A673 (cell line): Measurements from ENCODE around the gene MYO7B. TPM values are rescaled to one million over a fixed set of nuclear protein-coding genes. Genes with fewer than 3 reads are reported as not detected.

Experiments used
- BruUV-seq: library from RNA; stranded (reverse); fragments of 400-500 nt; replicated peaks from 2 replicates; lab custom pipeline; 2021; lab: Mats Ljungman, UMichigan
- CTCF ChIA-PET: fragments of 300-600 bp; sonication (Branson Sonifier 250); formaldehyde crosslinking; loops from one replicate; lab custom pipeline; 2022; ENCODE audit warnings: antibody characterized with exemption; lab: Charles Lee
- POLR2A ChIA-PET: fragments of 300-600 bp; sonication (Branson Sonifier 250); formaldehyde crosslinking; loops from one replicate; lab custom pipeline; 2022; ENCODE audit warnings: antibody characterized with exemption; ENCODE audit not compliant: low non-redundant PET; lab: Charles Lee
- DNase-seq: peaks from one replicate; pipeline ENCODE4 v3.0.0-alpha.2; 2015; ENCODE audit warnings: low spot score
- H3K27ac ChIP-seq: fragments of 200-600 bp; sonication (generic); 2 replicates; pipeline ENCODE4 v1.5.1; 2016; ENCODE audit warnings: mixed run types, low read depth, mild to moderate bottlenecking, mixed read lengths, antibody characterized with exemption, low read length; ENCODE audit not compliant: poor library complexity, severe bottlenecking
- H3K27me3 ChIP-seq: fragments of 200-600 bp; sonication (generic); replicated peaks from 2 replicates; pipeline ENCODE4 v1.6.1; 2017; ENCODE audit warnings: mixed run types, low read depth, mild to moderate bottlenecking, mixed read lengths, antibody characterized with exemption, low read length; ENCODE audit not compliant: insufficient read depth, poor library complexity
- H3K36me3 ChIP-seq: fragments of 200-600 bp; sonication (generic); 2 replicates; pipeline ENCODE4 v1.6.1; 2016; ENCODE audit warnings: mixed run types, mild to moderate bottlenecking, mixed read lengths, antibody characterized with exemption, low read length; ENCODE audit not compliant: insufficient read depth, poor library complexity, severe bottlenecking
- H3K4me1 ChIP-seq: fragments of 200-600 bp; sonication (generic); 2 replicates; pipeline ENCODE4 v1.6.1; 2017; ENCODE audit warnings: mixed run types, mild to moderate bottlenecking, mixed read lengths, antibody characterized with exemption, low read length; ENCODE audit not compliant: insufficient read depth, poor library complexity, severe bottlenecking
- H3K4me3 ChIP-seq: fragments of 200-600 bp; sonication (generic); 2 replicates; pipeline ENCODE4 v1.5.1; 2016; ENCODE audit warnings: low read depth, mixed run types, mild to moderate bottlenecking, mixed read lengths, low read length; ENCODE audit not compliant: poor library complexity, severe bottlenecking
- H3K9me3 ChIP-seq: fragments of 200-600 bp; sonication (generic); 2 replicates; pipeline ENCODE4 v1.6.1; 2016; ENCODE audit warnings: mixed run types, low read depth, mild to moderate bottlenecking, mixed read lengths, antibody characterized with exemption, low read length; ENCODE audit not compliant: poor library complexity, severe bottlenecking
- EZH2 ChIP-seq: fragments of 200-600 bp; sonication (generic); IDR thresholded peaks from 2 replicates; pipeline ENCODE4 v1.6.1; 2017; ENCODE audit warnings: borderline replicate concordance, low read depth, mild to moderate bottlenecking, mixed read lengths, antibody characterized with exemption, low read length; ENCODE audit not compliant: poor library complexity, severe bottlenecking
- intact Hi-C: fragments of 100-400 bp; cut with micrococcal nuclease; formaldehyde crosslinking; loops from one replicate; pipeline ENCODE4 v1.10.0; 2022; ENCODE audit not compliant: unreplicated experiment
- total RNA-seq: library from RNA; stranded (reverse); gene quantifications from 2 replicates; pipeline ENCODE4 v1.2.3, GENCODE V29; 2021
- TF ChIP-seq, protein P1 (sequence below): fragments of 300-800, 200-600 bp; sonication (generic); conservative IDR thresholded peaks from 2 replicates; pipeline ENCODE4 v1.5.1; 2017; ENCODE audit warnings: low read depth, mild to moderate bottlenecking, antibody characterized with exemption, low read length, moderate library complexity, mixed read lengths

Gene MYO7B
- total RNA-seq, 1 experiment from 2014 or later = 0.24 TPM

DNA sequence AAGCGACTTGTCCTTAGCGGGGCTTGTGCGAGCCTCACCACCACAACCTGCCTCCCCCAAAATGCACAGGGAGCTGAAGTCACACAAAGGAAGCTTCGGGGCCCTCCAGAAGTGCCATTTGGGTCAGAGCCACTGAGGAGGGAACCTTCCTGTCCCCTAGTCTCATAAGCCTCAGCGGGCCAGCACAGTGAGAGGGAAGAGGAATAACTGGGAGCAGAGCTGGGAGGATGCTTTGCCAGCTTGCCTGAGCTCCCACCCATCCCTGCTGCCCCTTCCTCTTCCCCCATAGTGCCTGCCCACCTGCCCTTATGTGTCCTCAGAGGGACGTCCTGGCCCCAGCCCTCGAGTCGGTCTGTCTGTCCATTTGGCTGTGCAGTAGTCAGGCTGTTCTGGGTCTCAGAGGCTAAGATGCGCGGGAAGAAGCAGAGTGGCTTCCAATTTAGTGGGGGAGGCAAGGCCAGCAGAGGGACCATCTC lies 58.7 kb downstream of the MYO7B start:
- no peak overlapping the region for H3K4me3 ChIP-seq

GRCh38 chr2:127596311-127597045 lies 61.0 kb downstream of the MYO7B start:
- BruUV-seq = no TSS peak
- Histone ChIP-seq H3K4me3 (no peak overlapping the region), H3K4me1 (no peaks in the 10 kb centered on the region), H3K36me3 (no peaks in the 10 kb centered on the region), H3K27me3 (no peaks in the 10 kb centered on the region), H3K9me3 (no peaks in the 10 kb centered on the region), H3K27ac (no peak overlapping the region)
- ChIA-PET POLR2A (no interaction called here), CTCF (no interaction called here)
- intact Hi-C loops = no loop called here
- no peak for DNase-seq
- TF ChIP-seq, protein P1, sequence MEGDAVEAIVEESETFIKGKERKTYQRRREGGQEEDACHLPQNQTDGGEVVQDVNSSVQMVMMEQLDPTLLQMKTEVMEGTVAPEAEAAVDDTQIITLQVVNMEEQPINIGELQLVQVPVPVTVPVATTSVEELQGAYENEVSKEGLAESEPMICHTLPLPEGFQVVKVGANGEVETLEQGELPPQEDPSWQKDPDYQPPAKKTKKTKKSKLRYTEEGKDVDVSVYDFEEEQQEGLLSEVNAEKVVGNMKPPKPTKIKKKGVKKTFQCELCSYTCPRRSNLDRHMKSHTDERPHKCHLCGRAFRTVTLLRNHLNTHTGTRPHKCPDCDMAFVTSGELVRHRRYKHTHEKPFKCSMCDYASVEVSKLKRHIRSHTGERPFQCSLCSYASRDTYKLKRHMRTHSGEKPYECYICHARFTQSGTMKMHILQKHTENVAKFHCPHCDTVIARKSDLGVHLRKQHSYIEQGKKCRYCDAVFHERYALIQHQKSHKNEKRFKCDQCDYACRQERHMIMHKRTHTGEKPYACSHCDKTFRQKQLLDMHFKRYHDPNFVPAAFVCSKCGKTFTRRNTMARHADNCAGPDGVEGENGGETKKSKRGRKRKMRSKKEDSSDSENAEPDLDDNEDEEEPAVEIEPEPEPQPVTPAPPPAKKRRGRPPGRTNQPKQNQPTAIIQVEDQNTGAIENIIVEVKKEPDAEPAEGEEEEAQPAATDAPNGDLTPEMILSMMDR = no peak
- TF ChIP-seq EZH2 = no peak

More for the DNA sequence above, 58.7 kb downstream of the MYO7B start:
- H3K4me1 ChIP-seq = no peaks in the 10 kb centered on the region
- BruUV-seq = no TSS peak
- no peak overlapping the region for H3K27ac ChIP-seq
- no peak for DNase-seq
- no peak for TF ChIP-seq EZH2
- TF ChIP-seq, protein P1 = no peak
- H3K36me3 ChIP-seq = no peaks in the 10 kb centered on the region
- intact Hi-C loops = no loop called here
- no peaks in the 10 kb centered on the region for H3K27me3 ChIP-seq
- no peaks in the 10 kb centered on the region for H3K9me3 ChIP-seq
- CTCF ChIA-PET = no interaction called here
- POLR2A ChIA-PET = no interaction called here

DNA sequence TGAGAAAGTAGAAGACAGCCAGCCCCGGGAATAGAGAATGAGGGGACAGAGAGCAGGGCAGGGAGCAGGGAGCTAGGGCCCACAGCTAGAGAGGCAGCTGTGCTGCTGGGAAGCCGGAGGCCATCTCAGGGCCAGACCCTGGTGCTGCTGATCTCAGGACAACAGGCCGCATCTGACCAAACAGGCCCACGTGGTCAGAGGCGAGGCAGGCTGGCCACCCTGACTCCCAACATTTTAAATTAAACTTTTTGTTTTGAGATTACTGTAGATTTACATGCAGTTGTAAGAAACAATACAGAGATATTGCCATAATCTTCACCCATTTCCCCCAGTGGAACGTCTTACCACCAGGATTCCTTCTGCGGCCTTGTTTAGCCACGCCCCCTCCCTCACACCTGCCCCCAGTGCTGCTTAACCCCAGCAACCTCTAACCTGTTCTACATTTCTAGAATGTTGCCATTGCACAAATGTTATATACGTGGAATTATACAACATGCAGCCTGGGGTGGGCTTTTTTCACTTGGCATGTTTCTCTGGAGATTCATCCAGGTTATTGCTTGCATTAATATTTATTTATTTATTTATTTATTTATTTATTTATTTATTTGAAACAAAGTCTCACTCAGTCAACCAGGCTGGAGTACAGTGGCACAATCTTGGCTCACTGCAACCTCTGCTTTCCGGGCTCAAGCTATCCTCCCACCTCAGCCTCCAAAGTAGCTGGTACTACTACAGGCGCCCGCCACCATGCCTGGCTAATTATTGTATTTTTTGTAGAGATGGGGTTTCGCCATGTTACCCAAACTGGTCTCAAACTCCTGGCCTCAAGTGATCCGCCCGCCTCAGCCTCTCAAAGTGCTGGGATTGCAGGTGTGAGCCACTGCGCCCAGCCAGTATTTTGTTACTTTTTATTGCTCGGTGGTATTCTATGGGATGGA lies 61.8 kb downstream of the MYO7B start:
- ChIA-PET CTCF (no interaction called here), POLR2A (no interaction called here)
- no peak for DNase-seq
- intact Hi-C loops = no loop called here
- no peaks in the 10 kb centered on the region for H3K27me3 ChIP-seq
- H3K4me3 ChIP-seq = no peak overlapping the region
- H3K4me1 ChIP-seq = no peaks in the 10 kb centered on the region
- no TSS peak for BruUV-seq
- H3K9me3 ChIP-seq = peaks cover 2% of the 10 kb centered on the region
- no peaks in the 10 kb centered on the region for H3K36me3 ChIP-seq
- TF ChIP-seq EZH2 = no peak
- TF ChIP-seq, protein P1 = no peak
- H3K27ac ChIP-seq = no peak overlapping the region
